COR-L47 (cell line): Measurements from ENCODE around the gene ETDA.
"Not testable (repeated sequence)": the region's sequence is repeated elsewhere in the genome, so short reads cannot be mapped to it uniquely, and the experiment has no call there.

Experiments used
- DNase-seq: peaks from one replicate; lab custom pipeline; 2025; lab: John Stamatoyannopoulos, UW

ETDA gene

GRCh38 chrX:135252011-135252518 lies at the start of gene ETDA:
TSS of gene ETDA (plus strand) at chrX:135252061. CDS start at chrX:135253277, 1,216 bp downstream.
- not testable (repeated sequence) for DNase-seq

GRCh38 chrX:135206427-135206826 lies 45.4 kb upstream of the ETDA start:
- not testable (repeated sequence) for DNase-seq

DNA sequence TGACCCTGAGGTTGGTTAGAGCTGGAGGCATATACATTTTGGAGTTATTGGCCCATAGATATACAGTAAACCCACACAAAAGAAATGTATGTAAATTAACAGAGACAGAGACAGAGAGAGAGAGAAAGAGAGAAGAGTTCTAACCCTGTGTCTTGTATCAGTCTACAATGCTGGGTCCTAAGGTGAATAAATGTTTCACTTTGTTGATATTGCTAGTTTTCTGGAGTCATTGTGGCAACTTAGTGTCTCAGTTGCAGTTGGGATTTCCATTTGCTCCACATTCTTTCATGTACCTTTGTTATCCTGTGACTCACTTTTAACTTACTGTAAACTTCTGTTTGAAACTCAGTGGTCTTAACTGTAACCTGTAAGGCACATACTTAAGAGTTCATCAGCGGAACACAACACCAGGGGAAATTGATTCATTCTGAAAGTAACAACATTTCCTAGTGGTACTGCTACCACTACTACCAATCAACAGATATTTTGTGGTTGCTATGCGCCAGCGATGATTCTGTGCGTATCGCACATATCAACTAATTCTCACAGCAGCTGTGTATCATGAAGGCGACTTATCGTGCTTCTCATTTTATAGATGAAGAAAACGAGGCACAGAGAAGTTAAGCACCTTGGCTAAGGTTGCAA lies 38.5 kb upstream of the ETDA start:
- DNase-seq = no peak

GRCh38 chrX:135245989-135246388 lies 5.9 kb upstream of the ETDA start:
- DNase-seq = not testable (repeated sequence)

DNA sequence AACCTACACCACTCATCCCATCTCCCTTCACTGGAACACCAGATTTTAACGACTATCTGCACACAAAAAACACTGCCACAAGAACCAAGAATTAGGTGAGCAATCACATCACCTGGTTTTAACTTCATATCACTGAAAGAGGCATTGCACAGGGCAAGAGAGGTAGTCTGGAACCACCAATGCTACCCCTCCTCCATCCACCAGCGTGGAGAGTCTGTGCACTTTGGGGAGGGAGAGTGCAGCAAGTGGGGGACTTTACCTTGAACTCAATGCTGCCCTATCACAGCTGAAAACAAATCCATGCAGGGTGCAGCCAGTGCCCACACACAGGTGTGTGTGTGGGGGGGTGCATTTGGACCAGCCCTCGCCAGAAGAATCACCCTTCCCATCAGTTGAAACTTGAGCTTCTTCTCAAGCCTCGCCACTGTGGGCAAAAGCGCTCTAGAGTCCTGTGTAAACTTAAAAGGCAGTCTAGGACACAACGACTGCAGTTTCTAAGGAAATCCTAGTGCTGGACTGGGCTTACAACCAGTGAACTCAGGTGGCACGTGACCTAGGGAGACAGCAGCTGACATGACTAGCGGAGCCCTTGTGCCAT lies 4.3 kb downstream of the ETDA start:
- DNase-seq = not testable (repeated sequence)

DNA sequence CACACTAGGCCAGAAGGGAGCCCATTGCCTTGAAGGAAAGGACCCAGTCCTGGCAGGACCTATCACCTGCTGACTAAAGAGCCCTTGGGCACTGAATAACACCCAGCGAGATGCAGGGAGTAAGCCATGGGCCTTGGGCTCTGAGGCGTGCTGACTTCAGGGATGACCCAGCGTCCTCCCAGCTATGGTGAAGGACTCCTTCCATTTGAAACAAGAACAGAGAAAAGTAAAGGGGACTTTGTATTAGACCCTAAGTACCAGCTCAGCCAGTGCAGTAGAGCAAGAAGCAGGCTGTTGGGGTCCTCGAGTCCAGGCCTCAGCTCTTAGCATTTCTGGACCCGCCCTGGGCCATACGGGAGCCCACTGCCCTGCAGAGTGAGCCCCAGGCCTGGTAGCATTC lies 5.1 kb downstream of the ETDA start:
- DNase-seq = no peak

- no peak for DNase-seq
Observed at GRCh38 chrX:135257469-135257868, 5.6 kb downstream of the ETDA start.

DNA sequence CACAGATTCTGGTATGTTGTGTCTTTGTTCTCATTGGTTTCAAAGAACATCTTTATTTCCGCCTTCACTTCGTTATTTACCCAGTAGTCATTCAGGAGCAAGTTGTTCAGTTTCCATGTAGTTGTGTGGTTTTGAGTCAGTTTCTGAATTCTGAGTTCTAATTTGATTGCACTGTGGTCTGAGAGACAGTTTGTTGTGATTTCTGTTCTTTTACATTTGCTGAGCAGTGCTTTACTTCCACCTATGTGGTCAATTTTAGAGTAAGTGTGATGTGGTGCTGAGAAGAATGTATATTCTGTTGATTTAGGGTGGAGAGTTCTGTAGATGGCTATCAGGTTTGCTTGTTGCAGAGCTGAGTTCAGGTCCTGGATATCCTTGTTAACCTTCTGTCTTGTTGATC lies 9.1 kb downstream of the ETDA start:
- DNase-seq = not testable (repeated sequence)

GRCh38 chrX:135263376-135263775 lies 11.5 kb downstream of the ETDA start:
- DNase-seq = not testable (repeated sequence)

DNA sequence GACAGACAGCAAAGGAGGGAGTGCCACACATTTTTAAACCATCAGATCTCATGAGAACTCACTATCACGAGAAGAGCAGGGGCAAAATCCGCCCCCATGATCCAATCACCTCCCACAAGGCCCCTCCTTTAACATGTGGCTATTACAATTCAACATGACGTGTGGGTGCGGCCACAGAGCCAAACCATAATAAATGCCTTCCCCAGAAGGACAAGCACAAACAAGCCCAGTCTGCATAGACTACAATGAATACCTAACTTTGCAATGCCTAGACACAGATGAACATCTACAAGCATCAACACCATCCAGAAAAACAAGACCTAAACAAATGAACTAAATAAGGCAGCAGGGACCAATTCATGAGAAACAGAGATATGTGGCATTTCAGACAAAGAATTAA lies 12.3 kb downstream of the ETDA start:
- DNase-seq = no peak

GRCh38 chrX:135273162-135273561 lies 21.3 kb downstream of the ETDA start:
- DNase-seq = no peak

GRCh38 chrX:135275973-135276372 lies 24.1 kb downstream of the ETDA start:
- DNase-seq = no peak

DNA sequence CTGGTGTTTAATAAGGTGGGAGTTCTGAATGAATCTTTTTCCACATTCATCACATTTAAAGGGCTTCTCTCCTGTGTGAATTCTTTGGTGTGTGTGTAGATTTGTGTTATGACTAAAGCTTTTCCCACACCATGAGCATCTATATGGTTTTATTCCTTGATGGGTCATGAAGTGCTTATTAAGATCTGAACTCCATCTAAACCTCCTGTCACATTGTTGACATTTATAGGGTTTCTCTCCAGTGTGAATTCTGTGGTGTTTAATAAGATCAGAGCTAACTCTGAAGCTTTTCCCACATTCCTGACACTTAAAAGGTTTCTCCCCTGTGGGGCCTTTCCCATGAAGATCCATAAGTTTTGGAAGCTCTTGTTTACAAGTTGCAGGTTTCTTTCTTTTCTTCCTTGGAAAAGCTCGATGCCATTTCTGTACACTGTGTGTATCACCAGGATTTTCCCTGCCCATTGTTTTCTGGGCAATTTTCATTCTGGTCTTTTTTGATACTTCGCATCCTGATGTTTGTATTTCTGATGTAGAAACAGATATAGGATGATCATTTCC lies 35.5 kb downstream of the ETDA start:
- no peak for DNase-seq

- no peak for DNase-seq
Observed at GRCh38 chrX:135295238-135295943, 43.5 kb downstream of the ETDA start.

- DNase-seq = no peak
Observed at GRCh38 chrX:135295944-135296305, 44.1 kb downstream of the ETDA start.

GRCh38 chrX:135302269-135302873 lies 50.5 kb downstream of the ETDA start:
- DNase-seq = no peak
